GM12878 (cell line): ENCODE data around the gene COL17A1. TPM values are rescaled to one million over a fixed set of nuclear protein-coding genes. Genes with fewer than 3 reads are reported as not detected.

Experiments
- ATAC-seq: fragments of 200-7000 bp; cut with Tn5 transposase; 3 replicates; pipeline ENCODE4 v1.9.1; 2020; ENCODE audit warnings: mild to moderate bottlenecking, moderate library complexity
- BruUV-seq: library from RNA; stranded (reverse); fragments of 400-500 nt; replicated peaks from 2 replicates; lab custom pipeline; 2021; lab: Mats Ljungman, UMichigan
- CTCF ChIA-PET: fragments of 300-600 bp; sonication (Branson Sonifier 250); formaldehyde crosslinking; extraction: SDS; loops from one replicate; lab custom pipeline; 2021; ENCODE audit warnings: inconsistent platforms; lab: Yijun Ruan, JAX
- POLR2A ChIA-PET: fragments of 350-600 bp; formaldehyde crosslinking; extraction: SDS; loops from one replicate; lab custom pipeline; 2021; ENCODE audit warnings: inconsistent platforms; lab: Charles Lee
- RAD21 ChIA-PET: fragments of 300-600 bp; sonication (Branson Sonifier 250); formaldehyde crosslinking; loops from one replicate; lab custom pipeline; 2023; ENCODE audit warnings: antibody characterized with exemption; ENCODE audit not compliant: unreplicated experiment; lab: Charles Lee
- SMC1A ChIA-PET: fragments of 300-600 bp; sonication (Branson Sonifier 250); formaldehyde crosslinking; loops from one replicate; lab custom pipeline; 2023; ENCODE audit not compliant: unreplicated experiment, uncharacterized antibody; lab: Charles Lee
- DNase-seq: peaks from one replicate; pipeline ENCODE4 v3.0.0-alpha.2; 2011; ENCODE audit warnings: low read depth, low spot score
- FAIRE-seq: peaks from 3 replicates; lab custom pipeline; 2011; peaks lifted over from hg19 to GRCh38; lab: Jason Lieb, UNC
- H2AFZ ChIP-seq: 2 replicates; pipeline ENCODE4 v1.6.0; 2011; ENCODE audit warnings: low read depth, low read length, control low read depth; ENCODE audit not compliant: control insufficient read depth
- H3K27ac ChIP-seq: 2 replicates; pipeline ENCODE4 v1.5.1; 2011; ENCODE audit warnings: control low read depth; ENCODE audit not compliant: control insufficient read depth, insufficient read depth
- H3K27me3 ChIP-seq, 2 experiments: replicated peaks in 1 of 2; 2 replicates each; pipeline versions ENCODE4 v1.6.0 to v1.6.1; 2011; ENCODE audit warnings: low read length in 1 of 2; ENCODE audit not compliant: control insufficient read depth in 2 of 2, insufficient read depth in 2 of 2
- H3K36me3 ChIP-seq, 2 experiments: 2 replicates each; pipeline ENCODE4 v1.5.1; 2011; ENCODE audit warnings: low read length in 1 of 2; ENCODE audit not compliant: control insufficient read depth in 2 of 2, insufficient read depth in 2 of 2
- H3K4me1 ChIP-seq: 2 replicates; pipeline ENCODE4 v1.6.1; 2011; ENCODE audit warnings: mild to moderate bottlenecking, low read length, moderate library complexity, mixed read lengths; ENCODE audit not compliant: control insufficient read depth, insufficient read depth
- H3K4me2 ChIP-seq: 2 replicates; pipeline ENCODE4 v1.6.0; 2011; ENCODE audit warnings: control low read depth; ENCODE audit not compliant: control insufficient read depth, insufficient read depth
- H3K4me3 ChIP-seq: fragments of 200-600 bp; sonication (generic); 2 replicates; pipeline ENCODE4 v1.5.1; 2016
- H3K79me2 ChIP-seq: 2 replicates; pipeline ENCODE4 v1.6.0; 2011; ENCODE audit warnings: low read length; ENCODE audit not compliant: control insufficient read depth, insufficient read depth
- H3K9ac ChIP-seq: 2 replicates; pipeline ENCODE4 v1.8.0; 2011; ENCODE audit warnings: low read length, control low read depth, mixed read lengths; ENCODE audit not compliant: control insufficient read depth, insufficient read depth
- H3K9me3 ChIP-seq: replicated peaks from 3 replicates; pipeline ENCODE4 v1.5.1; 2011; ENCODE audit warnings: mild to moderate bottlenecking, low read length; ENCODE audit not compliant: control insufficient read depth, insufficient read depth
- H4K20me1 ChIP-seq: 2 replicates; pipeline ENCODE4 v1.6.0; 2011; ENCODE audit not compliant: control insufficient read depth, insufficient read depth
- BRCA1 ChIP-seq: IDR thresholded peaks from 2 replicates; pipeline ENCODE4 v1.6.1; 2011; ENCODE audit warnings: low read depth, low read length, improper control_type of control experiment
- CEBPB ChIP-seq, 2 experiments: fragments of 150-350 bp in 1 of 2; IDR thresholded peaks; 2 replicates each; pipeline ENCODE4 v1.6.1; 2012 to 2014; ENCODE audit warnings: low read depth in 2 of 2, low read length in 2 of 2, borderline replicate concordance in 1 of 2, inconsistent platforms in 1 of 2
- CREB1 ChIP-seq: IDR thresholded peaks from 2 replicates; pipeline ENCODE4 v1.6.1; 2012; ENCODE audit warnings: low read depth, mild to moderate bottlenecking, inconsistent platforms
- CTCF ChIP-seq, 3 experiments: IDR thresholded peaks in 2 of 3; conservative IDR thresholded peaks in 1 of 3; 2 replicates each; pipeline ENCODE4 v1.5.1; 2011; ENCODE audit warnings: low read depth in 3 of 3, low read length in 3 of 3, mild to moderate bottlenecking in 3 of 3, control low read depth in 2 of 3, moderate library complexity in 2 of 3, inconsistent platforms in 1 of 3, mixed read lengths in 1 of 3; ENCODE audit not compliant: control insufficient read depth in 2 of 3, insufficient read depth in 1 of 3; ENCODE audit errors: extremely low read depth in 1 of 3
- DPF2 ChIP-seq: fragments of 450-650 bp; IDR thresholded peaks from 2 replicates; pipeline ENCODE4 v1.6.1; 2017; ENCODE audit warnings: mild to moderate bottlenecking
- FOS ChIP-seq: IDR thresholded peaks from 3 replicates; pipeline ENCODE4 v1.6.1; 2011; ENCODE audit warnings: borderline replicate concordance; ENCODE audit not compliant: insufficient read length; ENCODE audit errors: extremely low read depth
- FOXK2 ChIP-seq: fragments of 450-650 bp; IDR thresholded peaks from 2 replicates; pipeline ENCODE4 v1.6.1; 2017; ENCODE audit warnings: mild to moderate bottlenecking, moderate library complexity
- MAX ChIP-seq: IDR thresholded peaks from 2 replicates; pipeline ENCODE4 v1.6.1; 2012; ENCODE audit warnings: low read depth, low read length, improper control_type of control experiment
- MTA3 ChIP-seq: IDR thresholded peaks from 2 replicates; pipeline ENCODE4 v1.6.1; 2012; ENCODE audit warnings: low read length, inconsistent platforms, borderline replicate concordance
- NR2C1 ChIP-seq: fragments of 450-650 bp; IDR thresholded peaks from 2 replicates; pipeline ENCODE4 v1.6.1; 2017; ENCODE audit warnings: antibody characterized with exemption, mild to moderate bottlenecking, moderate library complexity
- PAX8 ChIP-seq: fragments of 450-650 bp; IDR thresholded peaks from 2 replicates; pipeline ENCODE4 v1.6.1; 2017; ENCODE audit warnings: mild to moderate bottlenecking, moderate library complexity
- POLR2AphosphoS2 ChIP-seq: IDR thresholded peaks from 2 replicates; pipeline ENCODE4 v1.6.1; 2011; ENCODE audit warnings: low read depth, mild to moderate bottlenecking, low read length, improper control_type of control experiment, moderate library complexity
- POLR2AphosphoS5 ChIP-seq: IDR thresholded peaks from 2 replicates; pipeline ENCODE4 v1.6.1; 2011; ENCODE audit warnings: mild to moderate bottlenecking, low read length, inconsistent platforms
- RBBP5 ChIP-seq: fragments of 200-600 bp; sonication (generic); conservative IDR thresholded peaks from 2 replicates; pipeline ENCODE4 v1.6.1; 2016
- STAT3 ChIP-seq: IDR thresholded peaks from 2 replicates; pipeline ENCODE4 v1.6.1; 2011; ENCODE audit warnings: low read depth, low read length, improper control_type of control experiment
- TCF12 ChIP-seq: IDR thresholded peaks from 2 replicates; pipeline ENCODE4 v1.6.1; 2011; ENCODE audit warnings: low read depth, mild to moderate bottlenecking, low read length
- ZBTB11 ChIP-seq: fragments of 450-650 bp; formaldehyde crosslinking; IDR thresholded peaks from 2 replicates; pipeline ENCODE4 v1.5.0; 2022; ENCODE audit warnings: mild to moderate bottlenecking, missing genetic modification characterization
- WGBS: methylation state at CpG from one replicate; pipeline ENCODE4 v1.1.6; 2016; ENCODE audit warnings: low lambda C conversion rate; ENCODE audit not compliant: insufficient replicate concordance, insufficient coverage; ENCODE audit errors: missing lambda C conversion rate; 5-methylcytosine and 5-hydroxymethylcytosine counted together
- in situ Hi-C: fragments of 300-500 bp; cut with MboI; formaldehyde crosslinking; loops from 9 replicates; pipeline ENCODE4 v1.14.3; 2018; ENCODE audit warnings: mixed read lengths
- intact Hi-C: fragments of 100-400 bp; cut with micrococcal nuclease; formaldehyde crosslinking; loops from one replicate; pipeline ENCODE4 v1.14.2; 2022; ENCODE audit not compliant: unreplicated experiment
- polyA plus RNA-seq, 11 experiments: library from polyadenylated mRNA; depleted of rRNA in 4 of 11; unstranded in 6 of 11; stranded (reverse) in 5 of 11; fragments of >200 nt; fragmentation: Nextera tagmentation in 4 of 11; fragmentation: Illumina TruSeq in 1 of 11; extraction: Ambion mirVana in 4 of 11; extraction: Trizol in 1 of 11; gene quantifications; 1 replicate in 1 of 11; 2 replicates in 10 of 11; pipeline versions ENCODE4 v1.2.1 to v1.2.3, GENCODE V29; 2011 to 2016; ENCODE audit warnings: inconsistent platforms in 2 of 11, missing spikeins in 2 of 11, low read depth in 1 of 11
- total RNA-seq, 4 experiments: library from RNA; depleted of rRNA in 3 of 4; stranded (reverse); fragments of >200 nt in 3 of 4; fragmentation: Illumina TruSeq in 1 of 4; extraction: Trizol in 1 of 4; gene quantifications; 2 replicates each; pipeline versions ENCODE4 v1.2.1 to v1.2.3, GENCODE V29; 2013 to 2021

The COL17A1 gene
- total and polyA plus RNA-seq, 10 of the 15 experiments (the other 5 are each of a cell fraction or from before 2014, with no cell fraction given): 0.08 to 0.22 TPM; not detected in 8

DNA sequence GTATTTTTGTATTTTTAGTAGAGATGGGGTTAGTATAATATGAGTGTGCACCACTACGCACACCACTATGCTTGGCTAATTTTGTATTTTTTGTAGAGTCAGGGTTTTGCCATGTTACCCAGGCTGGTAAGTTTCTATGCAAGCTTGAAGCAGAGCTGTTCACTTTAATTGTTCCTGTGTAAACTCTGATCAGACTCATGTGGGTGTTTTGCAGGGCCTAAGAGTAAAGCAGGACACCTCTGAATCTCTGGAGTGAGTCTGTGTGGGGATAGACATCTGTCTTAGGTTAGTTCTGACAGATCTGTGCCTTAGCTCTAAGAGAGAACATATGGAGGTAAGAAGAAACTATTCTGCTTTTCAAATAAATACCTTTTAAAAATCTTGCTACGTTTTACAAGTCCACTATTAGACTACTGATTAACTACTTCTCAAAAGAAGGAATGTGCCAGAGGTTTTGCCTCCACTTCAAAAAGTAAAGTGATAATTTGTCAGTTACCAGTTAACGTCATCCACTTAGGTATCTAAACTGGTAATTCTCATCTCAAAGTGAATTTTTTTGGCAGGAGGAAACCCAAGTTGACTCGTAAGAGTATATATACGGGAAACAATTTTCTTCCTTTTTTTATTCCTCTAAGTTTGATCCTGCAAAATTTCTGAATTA lies 1.1 kb downstream of the COL17A1 start:
- SMC1A ChIA-PET: interaction anchor here (1.4 to 5.5 kb wide), 4 partner anchors 10 to 59 kb away, joined by 3 to 36 read pairs (median 4); partner anchors contain the start of gene SFR1
- Histone ChIP-seq H3K9me3 (no peaks in the 10 kb centered on the region), H3K4me3 (no peak overlapping the region), H3K36me3 (no peaks in the 10 kb centered on the region), H2AFZ (no peak overlapping the region), H3K27ac (no peak overlapping the region), H3K9ac (no peak overlapping the region), H3K4me2 (no peak overlapping the region), H3K79me2 (no peaks in the 10 kb centered on the region), H3K27me3 (no peaks in the 10 kb centered on the region), H3K4me1 (no peaks in the 10 kb centered on the region), H4K20me1 (no peaks in the 10 kb centered on the region)
- ATAC-seq: no peak
- TF ChIP-seq PAX8 (no peak), CREB1 (no peak), MAX (no peak), DPF2 (no peak), NR2C1 (no peak), RBBP5 (no peak), TCF12 (no peak), MTA3 (no peak), CEBPB (IDR thresholded peaks at IDR 0.05; ENCODE audit: borderline replicate concordance in 1 of 2, low read depth in 2 of 2, low read length in 2 of 2) (no peak), FOXK2 (no peak), POLR2AphosphoS2 (no peak), POLR2AphosphoS5 (no peak), FOS (no peak), ZBTB11 (CRISPR knock-in tag) (no peak), CTCF (IDR thresholded peaks at IDR 0.05 in 2 of 3, conservative IDR thresholded peaks at IDR 0.05 in 1 of 3; ENCODE audit: control insufficient read depth in 2 of 3, extremely low read depth in 1 of 3, insufficient read depth in 1 of 3, low read depth in 3 of 3, low read length in 3 of 3) (no peak), BRCA1 (no peak), STAT3 (no peak)
- WGBS: 19% methylated on average over 5 of the region's 5 CpGs
- FAIRE-seq: no peak
- intact Hi-C loops (no loop called here), in situ Hi-C loops (no loop called here)
- BruUV-seq: no TSS peak
- CTCF ChIA-PET: interaction anchor here (1.1 to 4.6 kb wide), 2 partner anchors 38 to 210 kb away, joined by 3 to 40 read pairs; partner anchors contain the start of gene SFR1
- RAD21 ChIA-PET: interaction anchor here (1.5 kb wide), 1 partner anchor 25 kb away, joined by 3 read pairs; no protein-coding TSS in a partner anchor
- no peak for DNase-seq
- POLR2A ChIA-PET: no interaction called here
